Ovary (tissue), 9 donors: ENCODE measurements around the gene PTGER1. TPM values are rescaled to one million over a fixed set of nuclear protein-coding genes. Genes with fewer than 3 reads are reported as not detected.

Experiments
- DNase-seq, 5 donors: peaks; one replicate each; pipeline ENCODE4 v3.0.0-alpha.2; 2019 to 2020
- H3K27ac ChIP-seq, 2 donors: fragments of 200-600 bp; one replicate each; pipeline versions ENCODE4 v1.5.1 to v1.8.0; 2019 to 2022
- H3K27me3 ChIP-seq: fragments of 200-600 bp; one replicate; pipeline ENCODE4 v1.8.0; 2022
- H3K36me3 ChIP-seq: fragments of 200-600 bp; sonication (generic); one replicate; pipeline ENCODE4 v1.5.1; 2019
- H3K4me1 ChIP-seq: one replicate; pipeline ENCODE4 v1.8.1; 2013; ENCODE audit warnings: mild to moderate bottlenecking, moderate library complexity; ENCODE audit not compliant: insufficient read depth
- H3K4me3 ChIP-seq: fragments of 200-600 bp; sonication (generic); one replicate; pipeline ENCODE4 v1.5.1; 2017
- H3K9me3 ChIP-seq, 2 donors: fragments of 200-600 bp in 1 of 2; sonication (generic) in 1 of 2; one replicate each; pipeline versions ENCODE4 v1.5.1 to v1.8.1; 2013 to 2019; ENCODE audit warnings: mild to moderate bottlenecking in 1 of 2, moderate library complexity in 1 of 2
- EP300 ChIP-seq: sonication (generic); formaldehyde crosslinking; IDR thresholded peaks from one replicate; pipeline ENCODE4 v1.6.1; 2017; ENCODE audit warnings: antibody characterized with exemption
- POLR2A ChIP-seq: fragments of 450-650 bp; IDR thresholded peaks from one replicate; pipeline ENCODE4 v1.6.1; 2017; ENCODE audit warnings: antibody characterized with exemption, mild to moderate bottlenecking, moderate library complexity
- WGBS, 3 donors: extraction: QIAGEN DNeasy Blood & Tissue Kit in 1 of 3; methylation state at CpG; one replicate each; pipeline versions ENCODE4 v1.1.5 to v1.1.7; 2013 to 2017; 5-methylcytosine and 5-hydroxymethylcytosine counted together
- intact Hi-C, 4 donors: fragments of 100-400 bp; cut with DNase I; formaldehyde crosslinking; loops; one replicate each; pipeline versions ENCODE4 v1.11.0 to v1.15.1; 2022 to 2023
- polyA plus RNA-seq, 2 donors: library from polyadenylated mRNA; stranded (reverse); fragments of 200-250 nt in 1 of 2; fragments of 350-450 nt in 1 of 2; fragmentation: Illumina TruSeq in 1 of 2; extraction: RNeasy Lipid Tissue Mini Kit (QIAGEN cat#74804) in 1 of 2; gene quantifications; one replicate each; pipeline ENCODE4 v1.2.3, GENCODE V29; 2013 to 2014
- total RNA-seq, 7 donors: library from RNA; depleted of rRNA in 2 of 7; stranded (reverse); fragments of >200 nt in 2 of 7; fragmentation: NEBNext Ultra II Directional in 3 of 7; extraction: Animal tissue kit (Norgen Biotek cat#: 25700) in 3 of 7; gene quantifications; one replicate each; pipeline versions ENCODE4 v1.1.0 to v1.2.4, GENCODE V29; 2016 to 2023
- TF ChIP-seq, protein P1 (sequence below), 3 donors: fragments of 450-650 bp in 2 of 3; fragments of 200-600 bp in 1 of 3; IDR thresholded peaks; one replicate each; pipeline versions ENCODE4 v1.5.1 to v1.8.0; 2016 to 2022; ENCODE audit warnings: antibody characterized with exemption in 3 of 3, mild to moderate bottlenecking in 1 of 3
- donor health status: DM: no; HTN: no; CAD: no; lungs with moderate emphysema.
- donor health status: DM: no; HTN: no; CAD: no.
- donor health status: Bipolar disorder and iron deficiency.
- donor health status: DM: yes; HTN: yes; CAD: no.
- donor health status: DM: no; HTN: no; CAD: no.
- donor health status: DM: yes; HTN: yes; CAD: no.

PTGER1 gene
- total and polyA plus RNA-seq, 9 donors: 0.18 to 0.92 (median 0.32) TPM; not detected in 6

DNA sequence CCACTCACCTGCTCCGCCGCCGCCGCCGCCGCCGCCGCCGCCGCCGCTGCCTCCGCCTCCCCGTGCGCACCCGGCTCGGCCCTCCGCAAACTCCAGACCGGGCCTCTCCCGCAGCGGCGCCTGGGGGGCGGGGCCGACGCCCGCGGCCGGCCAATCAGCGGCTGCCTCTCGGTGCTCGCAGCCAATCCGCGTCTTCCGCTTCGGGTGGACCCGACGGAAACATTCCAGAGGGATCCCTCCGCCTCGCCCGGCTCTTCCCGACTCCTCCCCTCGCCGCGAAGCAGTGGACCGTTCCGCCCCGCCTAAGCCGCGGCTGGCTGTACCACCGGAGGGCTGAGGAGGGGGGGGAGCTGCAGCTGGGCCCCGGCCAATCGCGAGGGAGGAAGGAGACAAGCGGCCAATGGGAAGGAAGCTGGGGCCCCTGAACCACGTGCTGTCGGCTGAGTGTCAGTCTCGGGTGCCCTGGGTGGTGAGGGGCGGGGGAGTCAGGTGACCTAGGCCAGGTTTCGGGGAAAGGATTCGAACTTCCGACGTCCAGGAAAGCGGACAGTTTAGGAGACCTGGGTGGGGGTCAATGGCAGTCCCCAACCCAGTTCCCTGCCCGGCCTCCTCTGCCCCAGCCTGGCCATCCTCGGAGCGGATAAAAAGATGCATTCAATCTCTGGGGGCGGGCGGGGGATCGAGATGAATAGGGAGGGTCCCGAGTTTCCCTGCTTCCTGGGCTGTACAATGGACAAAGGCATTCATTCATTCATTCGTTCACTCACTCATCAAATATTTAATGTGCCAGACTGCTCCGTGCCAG is 21.1 kb upstream of the PTGER1 start, which contains the start of gene GIPC1:
Gene GIPC1 (minus strand): TSS at position 99 of the 805 bp plus-strand sequence. CDS start 13,151 bp downstream, outside the sequence.
- Histone ChIP-seq H3K4me3 (peak within 1 kb of the TSS; percentile 74), H3K4me1 (no peaks in the 10 kb centered on the region)
- TF ChIP-seq, protein P1, sequence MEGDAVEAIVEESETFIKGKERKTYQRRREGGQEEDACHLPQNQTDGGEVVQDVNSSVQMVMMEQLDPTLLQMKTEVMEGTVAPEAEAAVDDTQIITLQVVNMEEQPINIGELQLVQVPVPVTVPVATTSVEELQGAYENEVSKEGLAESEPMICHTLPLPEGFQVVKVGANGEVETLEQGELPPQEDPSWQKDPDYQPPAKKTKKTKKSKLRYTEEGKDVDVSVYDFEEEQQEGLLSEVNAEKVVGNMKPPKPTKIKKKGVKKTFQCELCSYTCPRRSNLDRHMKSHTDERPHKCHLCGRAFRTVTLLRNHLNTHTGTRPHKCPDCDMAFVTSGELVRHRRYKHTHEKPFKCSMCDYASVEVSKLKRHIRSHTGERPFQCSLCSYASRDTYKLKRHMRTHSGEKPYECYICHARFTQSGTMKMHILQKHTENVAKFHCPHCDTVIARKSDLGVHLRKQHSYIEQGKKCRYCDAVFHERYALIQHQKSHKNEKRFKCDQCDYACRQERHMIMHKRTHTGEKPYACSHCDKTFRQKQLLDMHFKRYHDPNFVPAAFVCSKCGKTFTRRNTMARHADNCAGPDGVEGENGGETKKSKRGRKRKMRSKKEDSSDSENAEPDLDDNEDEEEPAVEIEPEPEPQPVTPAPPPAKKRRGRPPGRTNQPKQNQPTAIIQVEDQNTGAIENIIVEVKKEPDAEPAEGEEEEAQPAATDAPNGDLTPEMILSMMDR (IDR thresholded peaks at IDR 0.05): no peak
- TF ChIP-seq POLR2A (peak; percentile 4), EP300 (no peak)

DNA sequence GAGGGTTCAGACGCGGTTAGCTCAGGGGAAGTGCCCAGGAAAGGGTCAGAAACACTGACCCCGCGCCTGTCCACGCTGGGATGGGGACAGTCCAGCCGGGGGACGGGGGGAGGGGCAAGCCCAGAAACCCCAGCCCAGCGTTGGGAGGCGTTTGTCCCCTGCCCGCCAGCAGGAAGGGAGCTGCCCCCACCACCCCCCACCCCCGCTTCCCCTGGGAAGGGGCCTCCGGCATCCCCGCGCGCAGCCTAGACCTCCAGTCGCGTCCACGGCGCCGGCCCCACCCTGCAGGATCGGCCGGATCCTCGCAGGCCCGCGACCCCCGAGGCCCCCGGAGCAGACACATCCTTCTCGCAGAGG is 20.5 kb upstream of the PTGER1 start:
- Histone ChIP-seq H3K27ac (peak overlapping the region; percentile 51 to 61), H3K36me3 (no peaks in the 10 kb centered on the region), H3K9me3 (no peaks in the 10 kb centered on the region), H3K4me3 (peak overlapping the region; percentile 74), H3K27me3 (no peaks in the 10 kb centered on the region), H3K4me1 (no peaks in the 10 kb centered on the region)
- 1% methylated on average over 19 to 28 of the region's 28 CpGs for WGBS, 3 donors
- peak in 1 of 5 donors; percentile 37 for DNase-seq
- intact Hi-C loops: no loop called here
- TF ChIP-seq POLR2A (no peak), EP300 (no peak)
- TF ChIP-seq, protein P1 (IDR thresholded peaks at IDR 0.05): no peak

More for the DNA sequence above, 21.1 kb upstream of the PTGER1 start, which contains the start of gene GIPC1:
- 0 to 2% (median 1%) methylated on average over 46 to 71 of the region's 71 CpGs for WGBS, 3 donors
- intact Hi-C loops: no loop called here
- DNase-seq: peak; percentile 97 to 98 (median 98)
- Histone ChIP-seq H3K36me3 (no peaks in the 10 kb centered on the region), H3K27me3 (no peaks in the 10 kb centered on the region), H3K9me3 (no peaks in the 10 kb centered on the region), H3K27ac (peak within 1 kb of the TSS; percentile 51 to 61)

DNA sequence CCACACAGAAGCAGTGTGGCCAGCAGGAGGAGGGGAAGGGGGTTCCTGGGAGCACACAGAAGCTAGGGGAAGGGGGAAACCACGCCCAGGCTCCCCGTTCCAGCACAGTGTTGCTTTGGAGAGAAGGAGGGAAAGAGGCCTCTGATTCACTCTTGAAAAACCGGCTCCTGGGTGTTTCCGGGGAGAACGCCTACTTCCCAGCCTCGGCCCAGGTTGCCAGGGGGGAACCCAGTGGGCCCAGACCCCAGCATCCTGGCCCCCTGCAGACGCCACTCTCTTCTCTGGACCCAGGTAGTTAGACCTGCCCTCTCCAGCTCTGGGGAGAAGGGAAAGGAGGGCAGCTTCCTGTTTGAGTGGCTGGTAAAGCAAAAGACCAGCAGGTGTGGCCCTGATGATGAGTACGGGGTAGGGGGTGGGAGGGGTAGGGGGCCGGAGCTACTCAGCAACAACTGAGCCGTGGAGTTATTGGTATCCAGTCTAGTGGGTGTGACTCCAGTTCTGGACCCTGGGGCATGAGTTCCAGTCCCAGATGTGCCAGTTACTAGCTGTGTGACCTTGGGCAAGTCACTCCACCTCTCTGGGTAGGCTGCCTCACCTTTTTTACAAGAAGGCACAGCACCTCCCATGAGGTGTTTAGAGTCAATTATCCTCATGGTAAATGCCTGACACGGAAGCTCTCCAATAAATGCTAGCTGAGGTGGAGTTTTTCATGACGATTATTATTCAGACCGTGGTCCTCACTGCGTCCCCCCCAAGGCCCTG is 19.9 kb upstream of the PTGER1 start:
- H3K36me3 ChIP-seq: no peaks in the 10 kb centered on the region
- intact Hi-C loops: no loop called here

DNA sequence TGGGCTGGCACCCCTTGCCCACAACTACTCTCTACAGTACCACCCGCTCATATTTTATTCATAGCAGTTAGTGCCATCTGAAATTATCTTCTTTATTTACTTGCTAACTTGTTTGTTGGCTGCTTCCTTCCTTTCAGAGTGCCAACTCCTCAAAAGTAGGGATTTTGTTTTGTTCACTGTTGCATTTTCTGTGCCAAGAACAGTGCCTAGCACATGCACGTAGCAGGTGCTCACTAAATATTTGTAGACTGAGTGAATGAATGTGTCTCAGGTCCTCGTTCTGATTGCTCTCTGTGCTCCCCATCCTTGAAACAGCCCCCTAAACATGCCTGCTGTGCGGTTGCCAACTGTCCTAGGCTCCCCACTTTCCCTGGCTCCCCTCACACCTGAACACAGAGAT is 19.3 kb upstream of the PTGER1 start:
- Histone ChIP-seq H3K36me3 (no peaks in the 10 kb centered on the region), H3K27ac (no peak overlapping the region), H3K4me1 (no peaks in the 10 kb centered on the region), H3K9me3 (no peaks in the 10 kb centered on the region), H3K4me3 (no peak overlapping the region), H3K27me3 (no peaks in the 10 kb centered on the region)
- WGBS, 3 donors: 85 to 90% (median 89%) methylated on average over 4 of the region's 4 CpGs
- DNase-seq: no peak
- TF ChIP-seq POLR2A (no peak), EP300 (no peak)
- TF ChIP-seq, protein P1 (IDR thresholded peaks at IDR 0.05): no peak
- intact Hi-C loops: no loop called here

More for the DNA sequence above, 19.9 kb upstream of the PTGER1 start:
- H3K27me3 ChIP-seq: no peaks in the 10 kb centered on the region
- WGBS, 3 donors: 14 to 20% (median 19%) methylated on average over 14 of the region's 14 CpGs
- TF ChIP-seq, protein P1 (IDR thresholded peaks at IDR 0.05): no peak
- TF ChIP-seq EP300 (no peak), POLR2A (no peak)
- DNase-seq: no peak
- peak overlapping the region; percentile 74 for H3K4me3 ChIP-seq
- H3K27ac ChIP-seq: peak overlapping the region; percentile 51 to 61
- no peaks in the 10 kb centered on the region for H3K4me1 ChIP-seq
- H3K9me3 ChIP-seq: no peaks in the 10 kb centered on the region
